SK-N-SH treated with all-trans-retinoic acid at 6 μM for 48 hours (cell line): ENCODE measurements around the gene SRSF1.

ENCODE experiments used
- PATZ1 ChIP-seq: fragments of 250-450 bp; sonication (Bioruptor Pico); IDR thresholded peaks from 2 replicates; pipeline ENCODE4 v1.8.0; 2020; ENCODE audit warnings: mild to moderate bottlenecking, moderate library complexity, borderline replicate concordance
- RARB ChIP-seq: fragments of 250-450 bp; sonication (Bioruptor Pico); IDR thresholded peaks from 2 replicates; pipeline ENCODE4 v1.8.0; 2021; ENCODE audit warnings: mild to moderate bottlenecking, moderate library complexity
- TCF4 ChIP-seq: fragments of 250-450 bp; sonication (Bioruptor Pico); IDR thresholded peaks from 2 replicates; pipeline ENCODE4 v1.8.0; 2021; ENCODE audit warnings: mild to moderate bottlenecking, moderate library complexity, borderline replicate concordance
- TSHZ2 ChIP-seq: fragments of 250-450 bp; sonication (Bioruptor Pico); IDR thresholded peaks from 2 replicates; pipeline ENCODE4 v1.5.0; 2020; ENCODE audit warnings: mild to moderate bottlenecking, moderate library complexity
- ZNF70 ChIP-seq: fragments of 450-650 bp; formaldehyde crosslinking; IDR thresholded peaks from 2 replicates; pipeline ENCODE4 v1.5.0; 2020; ENCODE audit warnings: mild to moderate bottlenecking, moderate library complexity
- TF ChIP-seq, protein P1 (sequence below): fragments of 250-450 bp; sonication (Bioruptor Pico); IDR thresholded peaks from 2 replicates; pipeline ENCODE4 v1.5.1; 2020; ENCODE audit warnings: low read depth, mild to moderate bottlenecking, moderate library complexity

DNA sequence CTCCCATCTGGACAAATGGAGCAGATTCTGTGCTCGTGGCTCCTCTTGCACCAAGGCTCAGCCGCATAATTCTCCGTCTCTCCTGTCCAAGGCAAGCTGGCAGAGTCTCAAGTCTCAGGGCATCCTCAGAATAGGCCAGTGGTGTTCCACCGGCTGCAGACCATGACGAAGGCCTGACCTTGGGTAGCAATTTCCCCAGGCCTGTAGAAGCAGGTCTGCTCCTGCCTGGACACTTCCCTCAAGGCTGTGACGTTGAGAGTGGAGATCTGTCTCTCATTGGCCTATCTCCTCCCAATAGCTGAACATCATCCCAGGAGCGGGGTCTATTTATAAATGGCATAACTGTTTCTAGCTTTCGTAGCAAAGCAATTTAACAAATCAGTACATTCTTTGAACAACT is 33.3 kb upstream of the SRSF1 start:
- TF ChIP-seq, protein P1, sequence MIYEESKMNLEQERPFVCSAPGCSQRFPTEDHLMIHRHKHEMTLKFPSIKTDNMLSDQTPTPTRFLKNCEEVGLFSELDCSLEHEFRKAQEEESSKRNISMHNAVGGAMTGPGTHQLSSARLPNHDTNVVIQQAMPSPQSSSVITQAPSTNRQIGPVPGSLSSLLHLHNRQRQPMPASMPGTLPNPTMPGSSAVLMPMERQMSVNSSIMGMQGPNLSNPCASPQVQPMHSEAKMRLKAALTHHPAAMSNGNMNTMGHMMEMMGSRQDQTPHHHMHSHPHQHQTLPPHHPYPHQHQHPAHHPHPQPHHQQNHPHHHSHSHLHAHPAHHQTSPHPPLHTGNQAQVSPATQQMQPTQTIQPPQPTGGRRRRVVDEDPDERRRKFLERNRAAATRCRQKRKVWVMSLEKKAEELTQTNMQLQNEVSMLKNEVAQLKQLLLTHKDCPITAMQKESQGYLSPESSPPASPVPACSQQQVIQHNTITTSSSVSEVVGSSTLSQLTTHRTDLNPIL (CRISPR knock-in tag), result no peak
- no peak for TF ChIP-seq RARB (CRISPR knock-in tag)
- TF ChIP-seq PATZ1 (CRISPR knock-in tag), result no peak
- no peak for TF ChIP-seq TSHZ2
- TF ChIP-seq ZNF70 (CRISPR knock-in tag), result no peak
- TF ChIP-seq TCF4, result no peak
